Measurements from ENCODE around the gene IRF2BP2.
"Not testable (repeated sequence)": the region's sequence is repeated elsewhere in the genome, so short reads cannot be mapped to it uniquely, and the experiment has no call there.

The IRF2BP2 gene

DNA sequence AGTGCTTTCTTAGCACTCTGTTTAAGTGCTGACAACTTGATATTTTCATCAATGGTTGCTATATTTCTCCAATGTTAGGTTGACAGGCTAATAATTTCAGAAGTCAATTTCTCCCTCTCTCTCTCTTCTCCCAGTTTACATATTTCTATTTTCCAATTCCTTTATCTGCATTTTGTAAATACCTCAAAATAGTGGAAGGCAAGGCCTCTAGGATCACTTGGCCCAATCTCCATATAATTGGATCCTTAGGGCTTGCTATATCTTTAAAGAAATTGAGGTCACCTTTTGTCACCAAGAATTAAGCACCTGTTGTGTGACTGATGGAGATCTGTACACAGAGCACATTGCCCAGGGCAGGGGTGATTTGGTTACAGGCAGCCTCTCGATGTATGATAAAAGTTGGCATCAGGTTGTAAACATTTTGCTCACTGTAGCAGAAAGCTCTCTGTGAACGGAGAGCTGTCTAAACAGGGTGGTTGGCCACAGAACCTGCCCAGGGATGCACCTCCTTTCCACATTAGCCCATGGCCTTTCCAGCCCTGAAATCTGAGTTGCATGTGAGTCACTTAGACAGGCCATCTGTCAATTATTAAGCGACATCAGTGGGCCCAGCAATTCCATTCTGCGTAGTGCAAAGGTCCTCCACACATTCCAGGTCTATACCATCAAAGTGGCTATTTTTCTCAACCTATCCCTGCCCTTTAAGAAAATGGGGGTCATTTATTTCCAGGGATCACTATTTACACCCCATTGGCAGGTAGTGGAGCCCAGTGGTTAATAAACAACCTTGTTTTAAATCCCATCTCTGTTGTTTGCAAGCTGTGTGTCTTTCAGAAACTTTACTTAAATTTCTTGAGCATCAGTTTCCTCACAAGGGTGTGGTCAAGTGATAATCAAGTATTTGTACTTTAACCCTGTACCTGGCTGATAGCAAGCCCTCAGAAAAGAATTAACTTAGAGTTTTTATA is 29.1 kb upstream of the IRF2BP2 start:
- Histone ChIP-seq H3K4me3 (no peak overlapping the region), H3K27ac (no peak overlapping the region)

DNA sequence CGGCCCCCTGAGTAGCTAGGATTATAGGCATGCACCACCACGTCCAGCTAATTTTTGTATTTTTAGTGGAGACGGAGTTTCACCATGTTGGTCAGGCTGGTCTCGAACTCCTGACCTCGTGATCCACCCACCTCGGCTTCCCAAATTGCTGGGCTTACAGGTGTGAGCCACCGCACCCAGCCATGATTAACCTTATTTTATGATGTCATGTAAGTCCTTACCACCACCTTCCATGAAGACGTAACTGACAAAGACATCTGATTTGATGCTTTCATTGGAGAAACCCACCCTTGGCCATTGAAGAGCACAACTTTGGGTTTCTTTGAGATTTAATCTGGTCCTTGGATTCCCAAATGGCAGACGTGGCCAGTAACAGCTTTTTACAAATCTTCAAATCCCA is 24.9 kb upstream of the IRF2BP2 start:
- H3K27ac ChIP-seq, H3K4me3 ChIP-seq: not testable (repeated sequence)

DNA sequence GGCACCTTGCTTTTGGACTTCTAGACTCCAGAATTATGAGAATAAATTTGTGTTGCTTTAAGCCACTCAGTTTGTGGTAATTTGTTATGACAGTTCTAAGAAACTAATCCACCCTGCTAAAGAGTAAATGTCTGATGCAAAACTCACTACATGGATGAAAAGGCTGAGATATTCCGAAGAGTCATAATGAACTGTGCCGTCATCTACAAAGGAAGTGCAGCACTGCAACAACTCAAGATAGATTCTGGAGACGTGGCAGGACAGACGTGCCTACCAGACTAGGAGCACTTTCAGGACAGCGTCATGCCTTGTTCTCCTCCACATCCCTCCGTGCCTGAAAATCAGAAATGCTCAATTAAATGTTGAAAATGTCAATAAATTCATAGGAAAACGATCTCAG is 24.4 kb upstream of the IRF2BP2 start:
- Histone ChIP-seq H3K27ac (no peak overlapping the region), H3K4me3 (no peak overlapping the region)

DNA sequence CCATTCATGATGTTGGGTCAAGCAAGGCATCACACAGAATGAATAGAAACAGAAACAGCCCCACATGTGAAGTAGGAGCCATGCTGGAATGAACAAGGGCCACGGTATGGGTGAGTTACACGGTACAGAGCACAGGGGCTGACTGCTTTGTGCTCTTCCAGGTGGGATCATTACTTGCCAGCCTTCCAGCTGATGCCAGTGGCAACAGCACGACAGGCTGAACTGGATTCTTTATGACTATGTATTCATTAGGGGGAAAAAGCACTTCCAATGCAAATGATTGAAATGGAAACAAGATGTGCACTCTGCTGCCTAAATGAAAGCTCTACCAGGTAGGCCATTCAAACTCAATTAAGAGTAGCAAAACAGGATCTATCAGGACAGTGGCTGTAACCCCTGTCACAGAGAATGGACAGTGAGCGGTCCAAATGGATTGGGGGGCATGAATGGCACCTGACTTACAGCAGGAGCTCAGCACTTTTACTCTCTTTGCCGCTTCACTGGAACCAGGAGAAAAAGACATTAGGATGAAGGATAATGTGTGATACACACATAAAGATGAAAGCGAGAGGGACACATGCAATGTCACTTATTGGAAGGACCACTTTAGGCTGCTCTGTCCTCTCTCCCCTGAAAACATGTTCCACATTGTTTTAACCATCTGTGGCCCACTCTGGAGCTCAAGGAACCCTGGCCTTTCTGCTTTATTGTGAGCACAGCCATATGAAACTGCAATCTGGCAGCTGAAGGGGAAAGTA is 23.4 kb upstream of the IRF2BP2 start:
- Histone ChIP-seq H3K4me3 (no peak overlapping the region), H3K27ac (no peak overlapping the region)

DNA sequence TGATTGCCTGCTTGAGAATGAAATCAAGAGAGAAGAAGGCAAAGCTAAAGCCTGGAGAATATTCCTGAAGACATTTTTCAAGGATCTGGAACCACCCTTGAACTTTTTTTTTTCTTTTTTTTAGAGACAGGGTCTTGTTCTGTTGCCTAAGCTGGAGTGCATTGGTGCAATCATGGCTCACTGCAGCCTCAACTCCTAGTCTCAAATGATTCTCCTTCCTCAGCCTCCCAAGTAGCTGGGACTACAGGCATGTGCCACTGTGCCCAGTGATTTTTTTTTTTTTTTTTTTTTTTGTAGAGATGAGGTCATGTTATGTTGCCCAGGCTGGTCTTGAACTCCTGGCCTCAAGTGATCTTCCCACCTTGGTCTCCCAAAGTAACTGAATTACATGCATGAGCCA is 22.2 kb upstream of the IRF2BP2 start:
- peak overlapping the region in 2 of 21 experiments; percentile 32 to 55 for H3K27ac ChIP-seq
- no peak overlapping the region for H3K4me3 ChIP-seq

DNA sequence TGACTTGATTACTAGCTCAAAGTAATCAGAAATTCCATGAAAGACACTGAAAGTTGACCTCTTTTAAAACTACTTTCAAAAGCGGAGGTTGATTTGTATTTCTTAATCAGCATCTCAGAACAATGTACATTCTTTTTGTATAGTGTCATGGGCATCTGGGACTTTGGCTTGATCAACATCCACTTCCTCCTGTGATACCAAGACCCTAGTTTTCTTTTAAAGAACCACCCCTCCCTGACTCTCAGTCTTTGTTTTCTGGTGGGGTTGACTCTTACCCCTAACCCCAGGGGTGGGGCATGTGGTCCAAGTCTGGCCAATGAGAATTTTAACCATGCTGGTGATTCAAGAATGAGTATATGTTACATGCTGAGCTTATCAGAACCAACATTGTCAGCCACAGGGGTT is 21.7 kb upstream of the IRF2BP2 start:
- Histone ChIP-seq H3K4me3 (no peak overlapping the region), H3K27ac (peak overlapping the region in 2 of 21 experiments; percentile 32 to 55)

DNA sequence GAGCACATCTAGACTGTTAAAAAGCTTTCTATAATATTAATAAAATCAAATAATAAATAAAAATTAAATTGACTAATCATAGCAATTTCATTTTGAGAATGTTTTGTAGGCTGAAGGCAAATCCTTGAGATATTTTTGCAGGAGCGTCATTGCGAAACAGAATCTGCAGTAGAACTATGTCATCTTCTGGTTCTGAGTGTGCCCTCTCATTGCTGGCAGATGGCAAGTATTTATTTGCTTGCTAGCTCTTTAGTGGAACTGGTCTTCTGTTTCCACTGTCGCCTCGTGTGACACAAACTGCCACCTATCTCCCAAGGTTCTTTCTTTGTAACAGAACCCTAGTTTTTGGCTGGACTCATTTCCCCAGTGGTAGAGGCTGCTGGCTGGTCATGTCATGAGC is 19.0 kb upstream of the IRF2BP2 start:
- no peak overlapping the region for H3K27ac ChIP-seq
- no peak overlapping the region for H3K4me3 ChIP-seq

DNA sequence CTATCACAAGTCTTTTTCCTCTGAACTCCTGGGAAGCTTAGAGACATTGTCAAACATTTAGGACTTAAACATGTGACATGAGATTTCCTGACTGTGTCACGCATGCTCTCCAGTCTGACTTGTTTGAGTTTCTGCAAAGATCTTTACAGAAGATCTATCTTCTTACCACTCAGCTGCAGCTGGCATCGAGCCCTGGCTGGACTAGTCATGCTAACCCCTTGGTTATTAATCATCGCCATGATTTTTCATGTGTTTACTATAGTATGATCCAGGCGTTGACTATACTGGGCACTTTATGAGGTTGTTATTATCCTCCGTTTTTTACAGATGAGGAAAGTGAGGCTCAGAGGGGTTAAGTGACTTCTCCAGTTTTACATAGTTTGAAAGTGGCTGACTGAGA is 18.1 kb upstream of the IRF2BP2 start:
- Histone ChIP-seq H3K27ac (no peak overlapping the region), H3K4me3 (no peak overlapping the region)

DNA sequence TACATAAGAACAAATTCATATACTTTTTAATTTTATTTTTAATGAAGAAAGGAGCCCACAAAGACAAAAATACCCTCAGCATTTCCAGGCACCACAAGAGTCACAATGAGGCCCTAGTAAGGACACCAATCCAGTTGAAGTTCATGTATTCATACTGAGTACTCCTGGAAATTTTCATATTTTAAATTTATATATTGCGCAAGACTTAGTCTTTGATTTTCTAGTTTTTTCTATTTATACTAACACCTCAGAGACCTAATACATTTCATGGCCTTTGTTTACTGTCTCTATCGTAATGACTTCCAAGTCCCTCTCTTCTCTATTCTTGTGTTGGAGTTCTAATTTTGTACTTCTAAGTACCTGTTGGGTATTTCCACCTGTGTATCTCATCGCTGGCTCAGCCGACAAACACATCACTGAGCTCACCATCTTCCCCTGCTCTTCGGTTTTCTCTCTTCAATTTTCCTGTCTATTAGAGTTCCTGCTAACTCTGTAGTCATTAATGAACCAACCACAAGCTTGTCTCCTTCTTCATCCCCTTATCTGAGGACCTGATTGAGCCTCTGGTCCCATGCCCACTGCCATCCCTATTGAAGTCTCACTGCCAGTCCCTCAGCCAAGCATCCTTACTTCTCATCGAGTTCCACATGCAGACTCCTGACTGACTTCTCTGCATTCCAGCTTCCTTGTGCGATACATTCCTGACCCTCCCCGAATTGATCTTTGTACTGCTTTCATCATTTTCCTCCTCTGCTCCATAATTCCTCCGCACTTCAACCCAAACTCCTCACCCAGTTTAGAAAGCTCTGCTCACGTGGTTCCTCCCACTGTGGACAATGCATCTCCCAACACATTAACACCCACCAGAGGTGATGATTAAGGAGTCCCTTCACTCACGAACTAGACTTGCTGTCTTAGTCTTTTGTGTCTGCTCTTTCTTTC is 17.3 kb upstream of the IRF2BP2 start:
- Histone ChIP-seq H3K27ac (no peak overlapping the region), H3K4me3 (no peak overlapping the region)

DNA sequence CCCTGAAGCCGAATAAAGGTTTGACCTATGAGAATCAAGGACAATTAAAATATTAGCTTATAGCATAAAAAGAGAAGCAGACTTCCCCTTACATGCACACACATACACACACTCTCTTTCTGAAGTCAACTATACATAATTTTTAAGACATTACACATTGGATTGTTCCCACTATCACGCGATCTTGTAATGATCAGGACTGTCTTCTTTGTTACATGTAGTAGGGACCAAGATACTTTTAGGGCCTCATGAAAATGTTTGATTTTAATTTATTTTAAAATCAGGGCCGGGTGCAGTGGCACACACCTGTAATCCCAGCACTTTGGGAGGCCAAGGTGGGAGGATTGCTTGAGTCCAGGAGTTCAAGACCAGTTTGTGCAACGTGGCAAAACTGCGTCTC is 16.4 kb upstream of the IRF2BP2 start:
- Histone ChIP-seq H3K4me3 (no peak overlapping the region), H3K27ac (no peak overlapping the region)

DNA sequence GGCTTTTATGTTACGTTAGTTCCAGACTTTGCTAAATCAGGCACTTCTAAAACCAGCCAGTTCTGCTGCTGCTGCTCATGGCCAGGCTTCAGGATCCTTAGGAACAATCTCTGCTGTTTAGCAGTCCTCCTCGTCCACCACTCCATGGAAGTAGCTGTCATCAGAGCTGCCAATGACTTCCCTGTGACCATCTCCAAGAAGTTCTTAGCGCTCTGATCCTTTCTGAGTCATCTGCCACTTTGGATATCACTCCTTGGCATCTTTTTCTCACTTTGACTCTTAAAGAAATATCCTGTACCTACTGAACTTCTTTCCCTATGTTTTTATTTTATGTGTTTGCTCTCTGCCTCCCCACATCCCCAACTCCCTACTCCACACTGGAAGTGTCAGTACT is 14.7 kb upstream of the IRF2BP2 start:
- peak overlapping the region in 2 of 21 experiments; percentile 12 to 56 for H3K27ac ChIP-seq
- no peak overlapping the region for H3K4me3 ChIP-seq

DNA sequence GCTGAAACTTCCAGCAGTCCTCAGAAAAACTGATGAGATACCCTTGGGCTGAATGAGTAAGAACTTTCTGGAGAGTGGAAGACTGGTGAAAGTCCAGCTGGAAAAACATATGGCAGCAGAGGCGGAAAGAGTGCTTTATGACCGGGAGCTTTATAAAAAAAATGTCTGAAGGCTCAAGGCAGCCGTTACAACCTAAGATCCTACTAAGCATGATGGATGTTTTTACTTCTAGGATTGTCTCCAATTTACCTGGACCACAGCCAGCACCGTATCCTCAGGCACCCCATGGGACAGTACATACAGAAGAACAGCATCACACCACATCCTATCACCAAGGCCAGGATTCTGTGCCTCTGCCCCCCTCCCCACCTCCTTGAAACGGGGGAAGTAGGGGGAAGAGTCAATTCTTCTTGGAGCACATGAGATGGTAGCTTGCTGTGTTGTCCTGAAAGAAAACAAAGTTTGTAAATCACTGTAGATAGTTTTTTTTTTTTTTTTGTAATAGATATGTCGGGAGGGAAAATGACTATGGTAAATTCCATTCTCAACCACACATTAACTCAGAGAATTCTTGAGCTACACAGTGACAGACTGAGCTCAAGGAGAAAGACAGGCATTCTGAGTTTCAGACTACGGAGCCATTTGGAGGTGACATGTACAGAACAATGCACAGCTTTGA is 11.8 kb upstream of the IRF2BP2 start:
- H3K27ac ChIP-seq, result peak overlapping the region in 3 of 21 experiments; percentile 24 to 79 (median 75)

DNA sequence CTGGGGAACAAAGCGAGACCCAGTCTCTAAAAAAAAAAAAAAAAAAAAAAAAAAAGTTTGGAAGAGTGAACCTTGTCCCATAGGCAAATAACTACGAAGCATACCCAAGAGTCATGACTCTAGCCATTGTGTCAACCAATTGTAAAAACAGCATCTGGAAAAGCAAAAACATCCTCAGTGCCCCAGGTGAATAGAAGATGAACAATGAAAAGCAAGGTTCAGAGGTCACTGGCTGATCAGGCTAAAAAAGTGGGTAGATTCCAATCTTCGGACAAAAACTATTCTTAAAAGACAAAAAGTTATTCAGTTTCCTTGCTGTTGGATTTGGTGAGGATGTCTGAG is 11.1 kb upstream of the IRF2BP2 start:
- Histone ChIP-seq H3K4me3 (no peak overlapping the region), H3K27ac (peak overlapping the region in 3 of 21 experiments; percentile 48 to 79 (median 75))

More for the DNA sequence above, 11.8 kb upstream of the IRF2BP2 start:
- no peak overlapping the region for H3K4me3 ChIP-seq

DNA sequence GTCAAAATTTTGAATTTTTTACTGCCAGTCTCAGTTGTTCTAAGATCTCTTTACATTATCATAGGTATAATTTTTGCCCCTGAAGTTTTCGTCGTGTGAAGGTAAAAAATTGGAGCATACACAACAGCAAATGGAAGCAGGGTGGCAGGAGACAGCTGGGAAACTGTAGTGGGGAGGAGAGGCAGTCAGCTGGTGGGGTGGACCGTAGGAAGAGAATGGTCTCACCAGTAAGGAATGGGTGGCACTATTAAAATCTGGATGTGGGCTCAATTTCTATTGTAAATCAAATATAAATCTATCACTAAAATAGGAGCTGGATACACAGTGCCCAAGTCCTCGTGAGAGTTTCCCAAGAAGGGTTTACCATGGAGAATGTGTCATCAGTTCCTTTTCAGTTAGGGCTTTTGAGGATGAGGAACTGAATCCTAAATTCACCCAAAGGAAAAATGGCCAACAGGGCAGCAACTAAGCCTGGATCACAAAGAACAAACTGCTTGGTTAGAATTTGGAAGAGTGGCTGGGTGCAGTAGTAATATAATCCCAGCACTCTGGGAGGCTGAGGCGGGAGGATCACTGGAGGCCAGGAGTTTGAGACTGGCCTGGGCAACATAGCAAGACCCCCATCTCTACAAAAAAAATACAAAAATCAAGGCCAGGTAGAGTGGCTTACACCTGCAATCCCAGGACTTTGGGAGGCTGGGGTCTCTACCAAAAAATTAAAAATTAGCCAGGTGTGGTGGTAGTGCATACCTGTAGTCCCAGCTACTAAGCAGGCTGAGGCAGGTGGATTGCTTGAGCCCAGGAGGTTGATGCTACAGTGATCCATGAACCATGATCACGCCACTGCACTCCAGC is 10.5 kb upstream of the IRF2BP2 start:
- peak overlapping the region in 16 of 21 experiments; percentile 21 to 98 (median 60) for H3K27ac ChIP-seq

DNA sequence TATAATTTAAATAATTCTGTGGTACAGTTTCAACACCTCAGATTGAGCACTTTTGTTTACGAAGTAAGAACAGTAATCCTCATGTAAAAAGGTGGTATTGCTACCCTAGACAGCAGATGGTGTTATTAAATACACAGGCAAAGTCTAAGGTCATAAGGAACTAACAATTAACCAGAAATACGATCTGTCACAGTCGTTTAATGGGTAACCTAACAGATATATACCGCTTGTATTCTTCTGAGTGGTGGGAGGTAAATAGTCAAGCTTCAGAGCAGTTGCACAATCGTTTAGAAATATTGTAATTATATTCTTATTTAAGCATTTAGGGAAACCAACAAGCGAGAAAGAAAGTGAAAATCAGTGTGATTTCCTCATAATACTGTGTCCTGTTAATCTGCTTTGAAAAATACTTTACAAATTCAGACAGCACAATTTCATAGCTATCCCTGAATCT is 9.8 kb upstream of the IRF2BP2 start:
- Histone ChIP-seq H3K4me3 (no peak overlapping the region), H3K27ac (peak overlapping the region in 16 of 21 experiments; percentile 21 to 98 (median 60))

More for the DNA sequence above, 10.5 kb upstream of the IRF2BP2 start:
- H3K4me3 ChIP-seq, result no peak overlapping the region

DNA sequence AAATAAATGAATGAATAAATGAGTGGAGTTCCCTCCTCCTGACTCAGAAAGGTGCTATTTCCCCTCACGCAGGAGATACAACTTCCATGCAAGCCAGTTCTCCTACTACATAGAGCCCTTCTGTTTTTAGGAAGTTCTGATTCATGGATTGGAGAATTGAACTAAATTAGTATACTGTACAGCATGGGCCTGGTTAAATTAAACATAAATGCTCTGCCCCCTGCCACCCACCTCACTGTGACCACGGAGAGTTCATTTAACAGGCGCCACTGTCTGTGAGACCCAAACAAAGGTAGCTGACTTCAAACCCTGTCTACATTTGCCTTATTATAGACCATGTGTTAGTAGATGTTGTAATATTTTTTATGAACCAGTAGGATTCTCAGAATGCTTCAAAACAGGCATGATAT is 9.1 kb upstream of the IRF2BP2 start:
- Histone ChIP-seq H3K4me3 (no peak overlapping the region), H3K27ac (peak overlapping the region in 18 of 21 experiments; percentile 34 to 98 (median 64))

DNA sequence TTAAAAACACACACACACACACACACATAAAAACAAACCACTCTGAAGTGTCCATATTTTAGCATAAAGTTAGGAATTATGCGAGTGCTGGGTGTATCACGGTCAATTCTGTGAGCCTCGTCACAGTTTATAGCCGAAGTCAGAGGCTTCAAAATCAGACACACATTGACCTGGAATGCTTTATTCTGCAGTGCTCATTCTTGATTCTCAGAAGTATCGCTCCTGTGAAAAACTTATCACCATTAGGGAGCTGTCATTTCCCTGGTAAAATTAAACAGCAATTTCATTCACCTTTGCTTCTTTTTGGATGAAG is 8.7 kb upstream of the IRF2BP2 start:
- peak overlapping the region in 18 of 21 experiments; percentile 34 to 98 (median 64) for H3K27ac ChIP-seq
- no peak overlapping the region for H3K4me3 ChIP-seq

Measured in skin epidermis (tissue), 12 donors.